H9 (cell line): Measurements from ENCODE around the gene PRELID1. TPM values are rescaled to one million over a fixed set of nuclear protein-coding genes. Genes with fewer than 3 reads are reported as not detected.

Experiments
- DNase-seq: peaks from one replicate; pipeline ENCODE4 v3.0.0-alpha.2; 2017
- H2AFZ ChIP-seq: one replicate; pipeline ENCODE4 v1.6.1; 2013; ENCODE audit warnings: mild to moderate bottlenecking, low read length, control low read depth, moderate library complexity
- H2AK5ac ChIP-seq: 2 replicates; pipeline ENCODE4 v1.6.1; 2013; ENCODE audit warnings: low read length, control low read depth, mixed read lengths; ENCODE audit not compliant: insufficient read length
- H2BK120ac ChIP-seq: one replicate; pipeline ENCODE4 v1.6.1; 2013; ENCODE audit warnings: low read depth, mild to moderate bottlenecking, low read length, control low read depth, inconsistent platforms; ENCODE audit not compliant: poor library complexity, severe bottlenecking
- H2BK12ac ChIP-seq: 2 replicates; pipeline ENCODE4 v1.6.1; 2013; ENCODE audit warnings: low read length, control low read depth, mixed read lengths, low read depth; ENCODE audit not compliant: insufficient read length
- H2BK15ac ChIP-seq: 2 replicates; pipeline ENCODE4 v1.6.1; 2013; ENCODE audit warnings: low read depth, low read length, control low read depth
- H2BK20ac ChIP-seq: one replicate; pipeline ENCODE4 v1.6.1; 2013; ENCODE audit warnings: low read depth, mild to moderate bottlenecking, low read length, control low read depth, inconsistent platforms; ENCODE audit not compliant: poor library complexity, severe bottlenecking
- H2BK5ac ChIP-seq: 2 replicates; pipeline ENCODE4 v1.6.1; 2013; ENCODE audit warnings: low read length, control low read depth, mixed read lengths; ENCODE audit not compliant: insufficient read length
- H3K14ac ChIP-seq: 2 replicates; pipeline ENCODE4 v1.6.1; 2013; ENCODE audit warnings: low read length, control low read depth; ENCODE audit not compliant: insufficient read depth
- H3K18ac ChIP-seq: 2 replicates; pipeline ENCODE4 v1.6.1; 2013; ENCODE audit warnings: low read depth, mild to moderate bottlenecking, mixed read lengths, low read length, control low read depth; ENCODE audit not compliant: insufficient read length
- H3K23ac ChIP-seq: 2 replicates; pipeline ENCODE4 v1.6.1; 2013; ENCODE audit warnings: low read length, control low read depth, mixed read lengths, low read depth; ENCODE audit not compliant: insufficient read length
- H3K23me2 ChIP-seq: 2 replicates; pipeline ENCODE4 v1.6.1; 2013; ENCODE audit warnings: low read depth, mild to moderate bottlenecking, mixed read lengths, low read length, control low read depth; ENCODE audit not compliant: insufficient read length, poor library complexity, severe bottlenecking
- H3K27ac ChIP-seq: 2 replicates; pipeline ENCODE4 v1.5.1; 2013; ENCODE audit warnings: low read length, control low read depth, mixed read lengths, low read depth; ENCODE audit not compliant: insufficient read length
- H3K27me3 ChIP-seq: 2 replicates; pipeline ENCODE4 v1.6.1; 2013; ENCODE audit warnings: low read length, control low read depth, inconsistent platforms; ENCODE audit not compliant: insufficient read depth
- H3K4ac ChIP-seq: 2 replicates; pipeline ENCODE4 v1.6.1; 2013; ENCODE audit warnings: low read depth, mild to moderate bottlenecking, control low read depth, inconsistent platforms, low read length, moderate library complexity
- H3K4me1 ChIP-seq: 2 replicates; pipeline ENCODE4 v1.6.1; 2013; ENCODE audit warnings: low read length, control low read depth, inconsistent platforms; ENCODE audit not compliant: insufficient read depth
- H3K4me2 ChIP-seq: 2 replicates; pipeline ENCODE4 v1.6.1; 2013; ENCODE audit warnings: low read length, control low read depth, mixed read lengths; ENCODE audit not compliant: insufficient read length, insufficient read depth
- H3K56ac ChIP-seq: 2 replicates; pipeline ENCODE4 v1.6.1; 2013; ENCODE audit warnings: low read depth, mild to moderate bottlenecking, mixed read lengths, low read length, control low read depth; ENCODE audit not compliant: insufficient read length
- H3K79me1 ChIP-seq: 2 replicates; pipeline ENCODE4 v1.6.1; 2013; ENCODE audit warnings: low read depth, mild to moderate bottlenecking, moderate library complexity, low read length, control low read depth, inconsistent platforms; ENCODE audit not compliant: insufficient read depth, poor library complexity, severe bottlenecking
- H3K79me2 ChIP-seq: 2 replicates; pipeline ENCODE4 v1.6.1; 2013; ENCODE audit warnings: low read length, control low read depth, inconsistent platforms; ENCODE audit not compliant: insufficient read depth
- H3K9ac ChIP-seq: 2 replicates; pipeline ENCODE4 v1.6.1; 2013; ENCODE audit warnings: low read length, control low read depth, mixed read lengths; ENCODE audit not compliant: insufficient read length; ENCODE audit errors: extremely low read depth
- H3K9me3 ChIP-seq: one replicate; pipeline ENCODE4 v1.6.1; 2013; ENCODE audit warnings: low read depth, low read length, inconsistent platforms; ENCODE audit not compliant: control insufficient read depth
- H3T11ph ChIP-seq: one replicate; pipeline ENCODE4 v1.6.1; 2013; ENCODE audit warnings: mild to moderate bottlenecking, low read length, control low read depth, inconsistent platforms
- H4K20me1 ChIP-seq: one replicate; pipeline ENCODE4 v1.6.1; 2013; ENCODE audit not compliant: control insufficient read depth, insufficient read length, insufficient read depth
- H4K5ac ChIP-seq: 2 replicates; pipeline ENCODE4 v1.6.1; 2013; ENCODE audit warnings: low read depth, mild to moderate bottlenecking, mixed read lengths, low read length, control low read depth; ENCODE audit not compliant: insufficient read length
- H4K8ac ChIP-seq: replicated peaks from 2 replicates; pipeline ENCODE4 v1.6.1; 2013; ENCODE audit warnings: low read length, control low read depth, mixed read lengths, low read depth; ENCODE audit not compliant: insufficient read length
- H4K91ac ChIP-seq: 2 replicates; pipeline ENCODE4 v1.6.1; 2013; ENCODE audit warnings: low read depth, mild to moderate bottlenecking, moderate library complexity, mixed read lengths, low read length, control low read depth; ENCODE audit not compliant: insufficient read length
- H3K27ac Mint-ChIP-seq, 3 experiments: 2 replicates in 2 of 3; 3 replicates in 1 of 3; pipeline ENCODE4 v1.8.0; 2020 to 2021; ENCODE audit warnings: mixed read lengths in 3 of 3, mild to moderate bottlenecking in 1 of 3, moderate library complexity in 1 of 3
- H3K27me3 Mint-ChIP-seq: 2 replicates; pipeline ENCODE4 v1.8.0; 2021; ENCODE audit warnings: low read depth, mild to moderate bottlenecking, moderate library complexity, mixed read lengths
- H3K36me3 Mint-ChIP-seq, 3 experiments: 2 replicates in 2 of 3; 3 replicates in 1 of 3; pipeline ENCODE4 v1.8.0; 2020 to 2021; ENCODE audit warnings: low read depth in 3 of 3, mixed read lengths in 3 of 3; ENCODE audit not compliant: insufficient read depth in 1 of 3
- H3K4me1 Mint-ChIP-seq, 2 experiments: 2 replicates each; pipeline ENCODE4 v1.8.0; 2020; ENCODE audit warnings: mixed read lengths in 2 of 2
- H3K4me3 Mint-ChIP-seq, 2 experiments: 2 replicates in 1 of 2; 3 replicates in 1 of 2; pipeline ENCODE4 v1.8.0; 2020 to 2021; ENCODE audit warnings: mild to moderate bottlenecking in 2 of 2, mixed read lengths in 2 of 2, moderate library complexity in 1 of 2
- H3K9me3 Mint-ChIP-seq, 2 experiments: 2 replicates in 1 of 2; 3 replicates in 1 of 2; pipeline ENCODE4 v1.8.0; 2020; ENCODE audit warnings: mild to moderate bottlenecking in 2 of 2, mixed read lengths in 2 of 2, moderate library complexity in 1 of 2
- WGBS: extraction: QIAGEN DNeasy Blood & Tissue Kit; methylation state at CpG from one replicate; pipeline ENCODE4 v1.1.7; 2013; ENCODE audit warnings: missing lambda C conversion rate, low lambda C conversion rate, mixed read lengths; ENCODE audit not compliant: insufficient read length; ENCODE audit errors: extremely low coverage; 5-methylcytosine and 5-hydroxymethylcytosine counted together
- total RNA-seq: library from RNA; stranded (reverse); gene quantifications from 2 replicates; pipeline ENCODE4 v1.2.1, GENCODE V29; 2021
- TF ChIP-seq, protein P1 (sequence below): fragments of 200-600 bp; sonication (generic); conservative IDR thresholded peaks from 3 replicates; pipeline ENCODE4 v1.8.0; 2021; ENCODE audit warnings: antibody characterized with exemption, mild to moderate bottlenecking

The PRELID1 gene
- total RNA-seq, 1 experiment from 2014 or later: 213 TPM

DNA sequence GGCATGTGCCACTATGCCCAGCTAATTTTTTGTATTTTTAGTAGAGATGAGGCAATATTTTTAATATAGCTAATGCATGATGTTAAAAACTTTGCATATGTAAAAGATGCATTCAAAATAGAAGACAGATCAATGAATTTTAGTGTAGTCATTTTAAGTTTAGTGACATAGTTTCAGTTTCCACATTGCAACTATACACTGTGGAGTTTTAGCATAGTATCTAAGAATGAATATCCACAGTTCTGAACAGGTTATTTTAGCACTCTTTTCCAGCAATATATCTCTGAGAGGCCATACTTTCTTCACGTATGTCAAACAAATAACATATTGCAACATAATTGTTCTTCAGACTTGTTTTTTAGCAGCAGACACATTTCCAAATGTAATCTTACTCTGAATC is 39.4 kb upstream of the PRELID1 start:
- Histone ChIP-seq H3K27me3 (no peaks in the 10 kb centered on the region), H2BK20ac (no peak overlapping the region), H4K91ac (no peak overlapping the region), H3K79me1 (no peaks in the 10 kb centered on the region), H3K14ac (no peak overlapping the region), H3K23me2 (no peaks in the 10 kb centered on the region), H3K18ac (no peak overlapping the region), H3K79me2 (no peaks in the 10 kb centered on the region), H4K20me1 (no peaks in the 10 kb centered on the region), H3K4ac (no peak overlapping the region), H3K4me1 (no peaks in the 10 kb centered on the region), H3T11ph (no peak overlapping the region), H2AFZ (no peak overlapping the region), H3K56ac (no peak overlapping the region), H4K5ac (no peak overlapping the region), H2AK5ac (no peak overlapping the region), H3K9ac (no peak overlapping the region), H2BK15ac (no peak overlapping the region), H3K23ac (no peak overlapping the region), H3K9me3 (no peaks in the 10 kb centered on the region), H3K4me2 (no peak overlapping the region), H3K27ac (no peak overlapping the region), H2BK120ac (no peak overlapping the region), H4K8ac (no peak overlapping the region), H2BK12ac (no peak overlapping the region), H2BK5ac (no peak overlapping the region)
- Mint-ChIP-seq H3K4me1 (no peaks in the 10 kb centered on the region), H3K4me3 (no peak overlapping the region), H3K27ac (no peak overlapping the region), H3K36me3 (peaks cover 35 to 92% (median 88%) of the 10 kb centered on the region in 3 experiments; a peak in 6 of 7 replicates), H3K27me3 (no peaks in the 10 kb centered on the region), H3K9me3 (no peaks in the 10 kb centered on the region)
- DNase-seq: no peak
- TF ChIP-seq, protein P1, sequence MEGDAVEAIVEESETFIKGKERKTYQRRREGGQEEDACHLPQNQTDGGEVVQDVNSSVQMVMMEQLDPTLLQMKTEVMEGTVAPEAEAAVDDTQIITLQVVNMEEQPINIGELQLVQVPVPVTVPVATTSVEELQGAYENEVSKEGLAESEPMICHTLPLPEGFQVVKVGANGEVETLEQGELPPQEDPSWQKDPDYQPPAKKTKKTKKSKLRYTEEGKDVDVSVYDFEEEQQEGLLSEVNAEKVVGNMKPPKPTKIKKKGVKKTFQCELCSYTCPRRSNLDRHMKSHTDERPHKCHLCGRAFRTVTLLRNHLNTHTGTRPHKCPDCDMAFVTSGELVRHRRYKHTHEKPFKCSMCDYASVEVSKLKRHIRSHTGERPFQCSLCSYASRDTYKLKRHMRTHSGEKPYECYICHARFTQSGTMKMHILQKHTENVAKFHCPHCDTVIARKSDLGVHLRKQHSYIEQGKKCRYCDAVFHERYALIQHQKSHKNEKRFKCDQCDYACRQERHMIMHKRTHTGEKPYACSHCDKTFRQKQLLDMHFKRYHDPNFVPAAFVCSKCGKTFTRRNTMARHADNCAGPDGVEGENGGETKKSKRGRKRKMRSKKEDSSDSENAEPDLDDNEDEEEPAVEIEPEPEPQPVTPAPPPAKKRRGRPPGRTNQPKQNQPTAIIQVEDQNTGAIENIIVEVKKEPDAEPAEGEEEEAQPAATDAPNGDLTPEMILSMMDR: no peak
- WGBS: no CpG with 5 or more reads among the region's 1 CpG
